Colon (tissue), 2 donors: Measurements from ENCODE around the gene LGSN.
"Not testable (repeated sequence)": the region's sequence is repeated elsewhere in the genome, so short reads cannot be mapped to it uniquely, and the experiment has no call there.

Source experiments
- FAIRE-seq: peaks from 2 replicates; lab custom pipeline; 2012; peaks lifted over from hg19 to GRCh38; lab: Jason Lieb, UNC
- donor health status: control.
- donor health status: control.

Gene LGSN

GRCh38 chr6:63306420-63306819 lies 13.4 kb downstream of the LGSN start:
- FAIRE-seq, result peak; percentile 90

GRCh38 chr6:63305277-63305676 lies 14.5 kb downstream of the LGSN start:
- FAIRE-seq, result peak; percentile 93

- FAIRE-seq, result no peak
Observed at GRCh38 chr6:63303476-63303875, 16.3 kb downstream of the LGSN start.

- no peak for FAIRE-seq
Observed at GRCh38 chr6:63299667-63300066, 20.1 kb downstream of the LGSN start.

GRCh38 chr6:63295553-63296194 lies 24.1 kb downstream of the LGSN start:
- no peak for FAIRE-seq

GRCh38 chr6:63290492-63291058 lies 29.2 kb downstream of the LGSN start:
- FAIRE-seq, result no peak

- FAIRE-seq, result no peak
Observed at GRCh38 chr6:63289269-63289872, 30.4 kb downstream of the LGSN start.

- FAIRE-seq, result no peak
Observed at GRCh38 chr6:63280639-63281180, 39.1 kb downstream of the LGSN start.

- no peak for FAIRE-seq
Observed at GRCh38 chr6:63278916-63279315, 40.9 kb downstream of the LGSN start.

- no peak for FAIRE-seq
Observed at GRCh38 chr6:63275953-63276352, 43.8 kb downstream of the LGSN start.

GRCh38 chr6:63274795-63275430 lies 44.9 kb downstream of the LGSN start:
- not testable (repeated sequence) for FAIRE-seq

- peak; percentile 70 for FAIRE-seq
Observed at GRCh38 chr6:63272397-63272796, 47.4 kb downstream of the LGSN start.

GRCh38 chr6:63269470-63269869 lies 50.3 kb downstream of the LGSN start:
- no peak for FAIRE-seq

- no peak for FAIRE-seq
Observed at GRCh38 chr6:63268574-63268973, 51.2 kb downstream of the LGSN start.

- no peak for FAIRE-seq
Observed at GRCh38 chr6:63267828-63268227, 52.0 kb downstream of the LGSN start.

GRCh38 chr6:63267046-63267445 lies 52.7 kb downstream of the LGSN start:
- FAIRE-seq, result no peak

- no peak for FAIRE-seq
Observed at GRCh38 chr6:63263444-63263843, 56.3 kb downstream of the LGSN start.

GRCh38 chr6:63261820-63262219 lies 58.0 kb downstream of the LGSN start:
- no peak for FAIRE-seq

- FAIRE-seq, result no peak
Observed at GRCh38 chr6:63259153-63259552, 60.6 kb downstream of the LGSN start.

- FAIRE-seq, result no peak
Observed at GRCh38 chr6:63249875-63250482, 69.8 kb downstream of the LGSN start.

GRCh38 chr6:63246581-63246980 lies 73.2 kb downstream of the LGSN start:
- no peak for FAIRE-seq

- FAIRE-seq, result no peak
Observed at GRCh38 chr6:63245909-63246308, 73.9 kb downstream of the LGSN start.

GRCh38 chr6:63245420-63245819 lies 74.4 kb downstream of the LGSN start:
- FAIRE-seq, result no peak
